Pancreas (tissue), 10 donors: ENCODE results near the gene CHN1. TPM values are rescaled to one million over a fixed set of nuclear protein-coding genes. Genes with fewer than 3 reads are reported as not detected.

Experiments used
- ATAC-seq, 4 donors: fragments of 200-7000 bp; cut with Tn5 transposase; one replicate each; pipeline versions ENCODE4 v1.8.0 to v1.9.1; 2020; ENCODE audit warnings: mild to moderate bottlenecking in 4 of 4, moderate library complexity in 4 of 4
- DNase-seq, 6 donors: peaks; one replicate each; pipeline ENCODE4 v3.0.0-alpha.2; 2020
- FAIRE-seq: peaks from 2 replicates; lab custom pipeline; 2012; peaks lifted over from hg19 to GRCh38; lab: Jason Lieb, UNC
- H3K27ac ChIP-seq, 4 donors: fragments of 200-600 bp; sonication (generic); 1 replicate in 3 of 4; 2 replicates in 1 of 4; pipeline versions ENCODE4 v1.5.0 to v1.8.0; 2020
- H3K27me3 ChIP-seq, 4 donors: fragments of 200-600 bp; one replicate each; pipeline ENCODE4 v1.8.0; 2021
- H3K36me3 ChIP-seq, 3 donors: fragments of 200-600 bp; sonication (generic) in 1 of 3; one replicate each; pipeline versions ENCODE4 v1.5.0 to v1.8.0; 2020 to 2021
- H3K4me1 ChIP-seq, 3 donors: fragments of 200-600 bp; one replicate each; pipeline ENCODE4 v1.8.0; 2021
- H3K4me3 ChIP-seq, 4 donors: fragments of 200-600 bp; sonication (generic) in 2 of 4; one replicate each; pipeline versions ENCODE4 v1.5.0 to v1.8.0; 2020 to 2021
- H3K9me3 ChIP-seq, 4 donors: fragments of 200-600 bp; one replicate each; pipeline ENCODE4 v1.8.0; 2021
- CTCF ChIP-seq, 4 donors: fragments of 200-600 bp; sonication (generic) in 3 of 4; IDR thresholded peaks; one replicate each; pipeline versions ENCODE4 v1.5.0 to v1.8.0; 2021; ENCODE audit warnings: antibody characterized with exemption in 4 of 4
- WGBS, 2 donors: extraction: QIAGEN DNeasy Blood & Tissue Kit; methylation state at CpG; one replicate each; pipeline ENCODE4 v1.1.7; 2013; 5-methylcytosine and 5-hydroxymethylcytosine counted together
- intact Hi-C, 3 donors: fragments of 100-400 bp; cut with DNase I; formaldehyde crosslinking; loops; one replicate each; pipeline versions ENCODE4 v1.11.1 to v1.14.2; 2022
- polyA plus RNA-seq, 2 donors: library from polyadenylated mRNA; stranded (reverse); fragments of 200-250 nt; gene quantifications; one replicate each; pipeline ENCODE4 v1.2.3, GENCODE V29; 2013
- total RNA-seq, 6 donors: library from RNA; stranded (reverse); fragmentation: NEBNext Ultra II Directional in 4 of 6; extraction: Animal tissue kit (Norgen Biotek cat#: 25700) in 4 of 6; gene quantifications; one replicate each; pipeline versions ENCODE4 v1.2.1 to v1.2.4, GENCODE V29; 2021 to 2023
- donor health status: healthy with polysubstance abuse.
- donor health status: DM: no; HTN: no; CAD: no; lungs with moderate emphysema.
- donor health status: DM: no; HTN: no; CAD: no.
- donor health status: control.
- donor health status: control.
- donor health status: Bipolar disorder and iron deficiency.
- donor health status: DM: yes; HTN: yes; CAD: no.
- donor health status: DM: no; HTN: no; CAD: no.
- donor health status: DM: no; HTN: no; CAD: no.
- donor health status: DM: yes; HTN: yes; CAD: no.

Gene CHN1
- total and polyA plus RNA-seq, 8 donors: 1.3 to 15.4 (median 3.7) TPM

GRCh38 chr2:174772472-174772801 lies 232.7 kb downstream of the CHN1 start:
- Histone ChIP-seq H3K4me1 (no peaks in the 10 kb centered on the region), H3K27me3 (no peaks in the 10 kb centered on the region), H3K27ac (no peak overlapping the region), H3K36me3 (no peaks in the 10 kb centered on the region), H3K4me3 (no peak overlapping the region), H3K9me3 (no peaks in the 10 kb centered on the region)
- no peak for TF ChIP-seq CTCF (IDR thresholded peaks at IDR 0.05)
- FAIRE-seq: no peak
- no peak for ATAC-seq
- intact Hi-C loops: loop anchor here in 1 of 3 donors (5.0 kb wide), 1 partner anchor 215 kb away; no protein-coding TSS in a partner anchor
- WGBS, 2 donors: 79% methylated on average over 5 of the region's 5 CpGs
- no peak for DNase-seq

- no peaks in the 10 kb centered on the region for H3K36me3 ChIP-seq
- H3K27ac ChIP-seq: no peak overlapping the region
- DNase-seq: peak; percentile 30 to 81 (median 64)
- FAIRE-seq: no peak
- ATAC-seq: peak; percentile 70 to 99 (median 98)
- intact Hi-C loops: loop anchor here in 1 of 3 donors (5.0 kb wide), 1 partner anchor 215 kb away; no protein-coding TSS in a partner anchor
- H3K4me3 ChIP-seq: no peak overlapping the region
- H3K9me3 ChIP-seq: no peaks in the 10 kb centered on the region
- H3K27me3 ChIP-seq: no peaks in the 10 kb centered on the region
- peak; percentile 46 to 68 (median 63) for TF ChIP-seq CTCF (IDR thresholded peaks at IDR 0.05)
- no peaks in the 10 kb centered on the region for H3K4me1 ChIP-seq
- WGBS, 2 donors: 35 to 38% methylated on average over 14 of the region's 14 CpGs
Observed at GRCh38 chr2:174771631-174772471, 233.3 kb downstream of the CHN1 start.

- WGBS, 2 donors: 49 to 60% methylated on average over 3 of the region's 3 CpGs
- DNase-seq: no peak
- no peak for ATAC-seq
- H3K27me3 ChIP-seq: no peaks in the 10 kb centered on the region
- no peak for FAIRE-seq
- no peaks in the 10 kb centered on the region for H3K36me3 ChIP-seq
- H3K4me3 ChIP-seq: no peak overlapping the region
- H3K27ac ChIP-seq: no peak overlapping the region
- no peaks in the 10 kb centered on the region for H3K9me3 ChIP-seq
- H3K4me1 ChIP-seq: no peaks in the 10 kb centered on the region
- intact Hi-C loops: loop anchor here in 1 of 3 donors (5.0 kb wide), 1 partner anchor 216 kb away; no protein-coding TSS in a partner anchor
- no peak for TF ChIP-seq CTCF (IDR thresholded peaks at IDR 0.05)
Observed at GRCh38 chr2:174771136-174771535, 234.0 kb downstream of the CHN1 start.

- FAIRE-seq: no peak
- intact Hi-C loops: no loop called here
Observed at GRCh38 chr2:174768557-174768956, 236.6 kb downstream of the CHN1 start.

More at GRCh38 chr2:174768557-174768956, 236.6 kb downstream of the CHN1 start:
- Histone ChIP-seq H3K36me3 (no peaks in the 10 kb centered on the region), H3K27ac (no peak overlapping the region), H3K4me1 (no peaks in the 10 kb centered on the region), H3K4me3 (no peak overlapping the region), H3K9me3 (no peaks in the 10 kb centered on the region), H3K27me3 (no peaks in the 10 kb centered on the region)
- ATAC-seq (no peak), DNase-seq (no peak)
- TF ChIP-seq CTCF (IDR thresholded peaks at IDR 0.05): no peak
- WGBS, 2 donors: 60 to 63% methylated on average over 9 of the region's 9 CpGs
